ENCODE measurements around the gene SERPINI1.

DNA sequence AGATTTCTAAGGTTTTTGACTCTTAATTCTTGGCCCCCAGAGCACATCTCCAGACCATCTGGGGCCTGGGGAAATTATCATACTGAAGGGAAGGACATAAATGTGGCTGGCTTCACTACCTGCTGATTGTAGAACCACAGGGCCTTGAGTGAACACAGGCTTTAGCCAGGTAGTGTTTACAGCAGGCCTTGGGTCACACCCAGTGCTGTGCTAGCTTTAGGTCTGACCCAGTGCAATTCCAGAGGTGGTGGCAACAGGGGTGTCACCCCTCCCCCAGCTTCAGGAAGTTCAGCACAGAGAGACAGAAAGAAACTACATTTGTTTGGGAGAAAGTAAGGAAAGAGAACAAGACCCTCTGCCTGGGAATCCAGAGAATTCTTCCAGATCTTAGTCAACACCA is 25.0 kb upstream of the SERPINI1 start:
- no peak for TF ChIP-seq EP300 (IDR thresholded peaks at IDR 0.05; ENCODE audit: low read depth)
- no peak for TF ChIP-seq POLR2AphosphoS5 (IDR thresholded peaks at IDR 0.05)
